WTC11 (cell line): ENCODE results near the gene KCNAB3. TPM values are rescaled to one million over a fixed set of nuclear protein-coding genes. Genes with fewer than 3 reads are reported as not detected.

ENCODE experiments used
- ATAC-seq: fragments of 200-7000 bp; cut with Tn5 transposase; 2 replicates; pipeline ENCODE4 v1.10.0; 2021; ENCODE audit warnings: mild to moderate bottlenecking, moderate library complexity
- CTCF ChIA-PET: fragments of 300-600 bp; sonication (Branson Sonifier 250); formaldehyde crosslinking; loops from one replicate; lab custom pipeline; 2021; ENCODE audit warnings: antibody characterized with exemption; lab: Charles Lee
- POLR2A ChIA-PET: fragments of 350-600 bp; sonication (Branson Sonifier 250); formaldehyde crosslinking; loops from one replicate; lab custom pipeline; 2021; ENCODE audit warnings: antibody characterized with exemption; lab: Charles Lee
- DNase-seq: peaks from one replicate; pipeline ENCODE4 v3.0.0; 2021; ENCODE audit warnings: low spot score
- H3K27ac Mint-ChIP-seq: 2 replicates; pipeline ENCODE4 v1.8.0; 2021; ENCODE audit warnings: mixed read lengths
- H3K27me3 Mint-ChIP-seq: 2 replicates; pipeline ENCODE4 v1.8.0; 2021; ENCODE audit warnings: low read depth, mild to moderate bottlenecking, moderate library complexity, mixed read lengths
- H3K36me3 Mint-ChIP-seq: 2 replicates; pipeline ENCODE4 v1.8.0; 2021; ENCODE audit warnings: mixed read lengths
- H3K4me1 Mint-ChIP-seq: 2 replicates; pipeline ENCODE4 v1.8.0; 2022; ENCODE audit warnings: mixed read lengths
- H3K4me3 Mint-ChIP-seq: 2 replicates; pipeline ENCODE4 v1.8.0; 2021; ENCODE audit warnings: mild to moderate bottlenecking, moderate library complexity, mixed read lengths
- H3K9me3 Mint-ChIP-seq: 2 replicates; pipeline ENCODE4 v1.8.0; 2021; ENCODE audit warnings: mixed read lengths
- AR ChIP-seq: fragments of 250-450 bp; sonication (Bioruptor Pico); IDR thresholded peaks from 2 replicates; pipeline ENCODE4 v1.9.0; 2021; ENCODE audit warnings: mild to moderate bottlenecking
- CBFB ChIP-seq: sonication (generic); formaldehyde crosslinking; IDR thresholded peaks from 2 replicates; pipeline ENCODE4 v1.8.1; 2022; ENCODE audit warnings: mild to moderate bottlenecking, low read depth, missing genetic modification reagents
- IRF1 ChIP-seq: sonication (generic); formaldehyde crosslinking; IDR thresholded peaks from 2 replicates; pipeline ENCODE4 v1.8.0; 2023; ENCODE audit warnings: missing genetic modification reagents
- NR2C2 ChIP-seq: sonication (generic); formaldehyde crosslinking; IDR thresholded peaks from 2 replicates; pipeline ENCODE4 v1.8.0; 2022; ENCODE audit warnings: mild to moderate bottlenecking, missing genetic modification reagents
- SMAD3 ChIP-seq: sonication (generic); formaldehyde crosslinking; IDR thresholded peaks from 2 replicates; pipeline ENCODE4 v1.8.0; 2022; ENCODE audit warnings: missing genetic modification reagents, mild to moderate bottlenecking, borderline replicate concordance
- SMAD4 ChIP-seq: sonication (generic); formaldehyde crosslinking; IDR thresholded peaks from 2 replicates; pipeline ENCODE4 v1.8.0; 2022; ENCODE audit warnings: mild to moderate bottlenecking, missing genetic modification reagents
- STAT6 ChIP-seq: sonication (generic); formaldehyde crosslinking; conservative IDR thresholded peaks from 2 replicates; pipeline ENCODE4 v1.8.1; 2023; ENCODE audit warnings: mild to moderate bottlenecking, low read depth, missing genetic modification reagents, moderate library complexity
- ZNF416 ChIP-seq: fragments of 250-450 bp; sonication (Bioruptor Pico); IDR thresholded peaks from 2 replicates; pipeline ENCODE4 v1.9.0; 2021; ENCODE audit warnings: mild to moderate bottlenecking, inconsistent platforms
- ZNF425 ChIP-seq: fragments of 250-450 bp; sonication (Bioruptor Pico); conservative IDR thresholded peaks from 2 replicates; pipeline ENCODE4 v1.9.0; 2021; ENCODE audit warnings: mild to moderate bottlenecking
- total RNA-seq: library from RNA; stranded (reverse); gene quantifications from 3 replicates; pipeline ENCODE4 v1.2.3, GENCODE V29; 2021
- TF ChIP-seq, protein P1 (sequence below): sonication (generic); formaldehyde crosslinking; IDR thresholded peaks from 2 replicates; pipeline ENCODE4 v1.8.1; 2023; ENCODE audit warnings: mild to moderate bottlenecking, moderate library complexity, missing genetic modification reagents

Gene KCNAB3
- total RNA-seq, 1 experiment from 2014 or later = 3.2 TPM

- DNase-seq = no peak
- no peaks in the 10 kb centered on the region for H3K4me1 Mint-ChIP-seq
- H3K4me3 Mint-ChIP-seq = no peak overlapping the region
- TF ChIP-seq SMAD3 (no peak), AR (CRISPR knock-in tag) (no peak)
- H3K9me3 Mint-ChIP-seq = no peaks in the 10 kb centered on the region
- H3K36me3 Mint-ChIP-seq = peaks cover 74% of the 10 kb centered on the region
- H3K27ac Mint-ChIP-seq = no peak overlapping the region
- ATAC-seq = no peak
- ChIA-PET POLR2A (interaction anchor here (1.0 kb wide), 1 partner anchor 40 kb away, joined by 3 read pairs; no protein-coding TSS in a partner anchor), CTCF (interaction anchor here (0.5 to 2.4 kb wide), 9 partner anchors 12 to 149 kb away, joined by 3 to 10 read pairs (median 5); no protein-coding TSS in a partner anchor)
- no peaks in the 10 kb centered on the region for H3K27me3 Mint-ChIP-seq
Observed at GRCh38 chr17:7944326-7944725, 14.7 kb upstream of the KCNAB3 start.

DNA sequence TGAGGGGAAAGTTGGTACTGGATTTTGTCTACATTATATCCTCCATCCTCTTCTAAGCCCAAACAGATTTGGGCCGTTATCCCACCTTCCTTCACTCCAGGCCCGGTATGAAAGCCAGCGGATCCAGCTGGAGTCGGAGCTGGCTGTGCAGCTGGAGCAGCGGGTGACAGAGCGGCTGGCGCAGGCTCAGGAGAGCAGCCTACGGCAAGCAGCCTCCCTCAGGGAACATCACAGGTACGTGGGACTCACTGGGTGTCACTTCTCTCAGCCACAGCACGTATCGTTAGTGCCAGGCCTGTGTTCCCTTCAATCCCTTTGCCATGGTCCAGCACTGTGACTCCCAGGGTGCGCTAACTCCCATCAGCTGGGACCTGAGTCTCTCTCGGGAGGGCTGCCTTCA, 13.6 kb upstream of the KCNAB3 start:
- DNase-seq = no peak
- CTCF ChIA-PET = interaction anchor here (0.6 to 2.4 kb wide), 5 partner anchors 31 to 150 kb away, joined by 3 to 7 read pairs (median 4); no protein-coding TSS in a partner anchor
- no peaks in the 10 kb centered on the region for H3K4me1 Mint-ChIP-seq
- no peaks in the 10 kb centered on the region for H3K27me3 Mint-ChIP-seq
- no peak overlapping the region for H3K4me3 Mint-ChIP-seq
- POLR2A ChIA-PET = no interaction called here
- no peak overlapping the region for H3K27ac Mint-ChIP-seq
- TF ChIP-seq IRF1 (CRISPR knock-in tag) (no peak), ZNF416 (CRISPR knock-in tag) (no peak)
- TF ChIP-seq, protein P1, sequence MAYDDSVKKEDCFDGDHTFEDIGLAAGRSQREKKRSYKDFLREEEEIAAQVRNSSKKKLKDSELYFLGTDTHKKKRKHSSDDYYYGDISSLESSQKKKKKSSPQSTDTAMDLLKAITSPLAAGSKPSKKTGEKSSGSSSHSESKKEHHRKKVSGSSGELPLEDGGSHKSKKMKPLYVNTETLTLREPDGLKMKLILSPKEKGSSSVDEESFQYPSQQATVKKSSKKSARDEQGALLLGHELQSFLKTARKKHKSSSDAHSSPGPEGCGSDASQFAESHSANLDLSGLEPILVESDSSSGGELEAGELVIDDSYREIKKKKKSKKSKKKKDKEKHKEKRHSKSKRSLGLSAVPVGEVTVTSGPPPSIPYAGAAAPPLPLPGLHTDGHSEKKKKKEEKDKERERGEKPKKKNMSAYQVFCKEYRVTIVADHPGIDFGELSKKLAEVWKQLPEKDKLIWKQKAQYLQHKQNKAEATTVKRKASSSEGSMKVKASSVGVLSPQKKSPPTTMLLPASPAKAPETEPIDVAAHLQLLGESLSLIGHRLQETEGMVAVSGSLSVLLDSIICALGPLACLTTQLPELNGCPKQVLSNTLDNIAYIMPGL (CRISPR knock-in tag) = no peak
- TF ChIP-seq, all 79 proteins: peak for 0
- no peak for ATAC-seq
- Mint-ChIP-seq H3K9me3 (no peaks in the 10 kb centered on the region), H3K36me3 (peaks cover 69% of the 10 kb centered on the region)

- no peaks in the 10 kb centered on the region for H3K9me3 Mint-ChIP-seq
- no peak overlapping the region for H3K27ac Mint-ChIP-seq
- peaks cover 66% of the 10 kb centered on the region for H3K36me3 Mint-ChIP-seq
- POLR2A ChIA-PET = no interaction called here
- DNase-seq (no peak), ATAC-seq (no peak)
- H3K27me3 Mint-ChIP-seq = no peaks in the 10 kb centered on the region
- H3K4me3 Mint-ChIP-seq = no peak overlapping the region
- CTCF ChIA-PET = interaction anchor here (1.4 to 1.5 kb wide), 2 partner anchors 25 to 50 kb away, joined by 4 to 6 read pairs; no protein-coding TSS in a partner anchor
- TF ChIP-seq STAT6 (CRISPR knock-in tag) (no peak), NR2C2 (no peak), CBFB (CRISPR knock-in tag) (no peak), ZNF425 (CRISPR knock-in tag) (no peak), SMAD4 (CRISPR knock-in tag) (no peak)
- H3K4me1 Mint-ChIP-seq = no peaks in the 10 kb centered on the region
Observed at GRCh38 chr17:7940743-7941142, 11.1 kb upstream of the KCNAB3 start.
